Astrocyte of the cerebellum (primary cell): ENCODE data around the gene SMURF1.

Experiments used
- DNase-seq: peaks from one replicate; pipeline ENCODE4 v3.0.0-alpha.2; 2011; ENCODE audit warnings: low read depth
- H3K4me3 ChIP-seq: 2 replicates; pipeline ENCODE4 v1.5.1; 2011; ENCODE audit warnings: mild to moderate bottlenecking, low read depth, low read length, moderate library complexity
- in situ Hi-C: cut with HindIII; loops from 2 replicates; pipeline ENCODE4 v1.10.0; 2017; ENCODE audit warnings: low sequenced_read_pairs
- TF ChIP-seq, protein P1 (sequence below): IDR thresholded peaks from 2 replicates; pipeline ENCODE4 v1.5.1; 2012; ENCODE audit warnings: low read length, low read depth, moderate library complexity, mild to moderate bottlenecking; ENCODE audit errors: missing control alignments

The SMURF1 gene

GRCh38 chr7:99180067-99180650 lies 36.3 kb upstream of the SMURF1 start:
- TF ChIP-seq, protein P1, sequence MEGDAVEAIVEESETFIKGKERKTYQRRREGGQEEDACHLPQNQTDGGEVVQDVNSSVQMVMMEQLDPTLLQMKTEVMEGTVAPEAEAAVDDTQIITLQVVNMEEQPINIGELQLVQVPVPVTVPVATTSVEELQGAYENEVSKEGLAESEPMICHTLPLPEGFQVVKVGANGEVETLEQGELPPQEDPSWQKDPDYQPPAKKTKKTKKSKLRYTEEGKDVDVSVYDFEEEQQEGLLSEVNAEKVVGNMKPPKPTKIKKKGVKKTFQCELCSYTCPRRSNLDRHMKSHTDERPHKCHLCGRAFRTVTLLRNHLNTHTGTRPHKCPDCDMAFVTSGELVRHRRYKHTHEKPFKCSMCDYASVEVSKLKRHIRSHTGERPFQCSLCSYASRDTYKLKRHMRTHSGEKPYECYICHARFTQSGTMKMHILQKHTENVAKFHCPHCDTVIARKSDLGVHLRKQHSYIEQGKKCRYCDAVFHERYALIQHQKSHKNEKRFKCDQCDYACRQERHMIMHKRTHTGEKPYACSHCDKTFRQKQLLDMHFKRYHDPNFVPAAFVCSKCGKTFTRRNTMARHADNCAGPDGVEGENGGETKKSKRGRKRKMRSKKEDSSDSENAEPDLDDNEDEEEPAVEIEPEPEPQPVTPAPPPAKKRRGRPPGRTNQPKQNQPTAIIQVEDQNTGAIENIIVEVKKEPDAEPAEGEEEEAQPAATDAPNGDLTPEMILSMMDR, result no peak
- in situ Hi-C loops, result no loop called here
- H3K4me3 ChIP-seq, result no peak overlapping the region
- no peak for DNase-seq

DNA sequence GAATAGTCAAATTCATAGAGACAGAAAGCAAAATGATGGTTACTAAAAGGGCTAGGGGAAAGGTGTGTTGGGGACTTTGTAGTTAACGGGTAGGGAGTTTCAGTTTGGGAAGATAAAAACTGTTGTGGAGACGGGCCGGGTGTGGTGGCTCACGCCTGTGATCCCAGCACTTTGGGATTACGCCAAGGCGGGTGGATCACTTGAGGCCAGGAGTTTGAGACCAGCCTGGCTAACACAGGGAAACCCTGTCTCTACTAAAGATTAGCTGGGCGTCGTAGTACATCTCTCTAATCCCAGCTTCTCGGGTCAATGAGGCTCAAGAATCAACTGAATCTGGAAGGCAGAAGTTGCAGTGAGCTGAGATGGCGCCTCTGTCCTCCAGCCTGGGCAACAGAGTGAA lies 33.3 kb upstream of the SMURF1 start:
- H3K4me3 ChIP-seq, result no peak overlapping the region
- TF ChIP-seq, protein P1, result no peak
- no peak for DNase-seq
- in situ Hi-C loops, result no loop called here

- DNase-seq, result no peak
- in situ Hi-C loops, result loop anchor here (5.0 kb wide), 1 partner anchor 39 kb away; no protein-coding TSS in a partner anchor
- TF ChIP-seq, protein P1, result no peak
- H3K4me3 ChIP-seq, result no peak overlapping the region
Measured at GRCh38 chr7:99173787-99174186, 29.9 kb upstream of the SMURF1 start.

- DNase-seq, result no peak
- TF ChIP-seq, protein P1, result no peak
- in situ Hi-C loops, result loop anchor here (5.0 kb wide), 1 partner anchor 41 kb away; no protein-coding TSS in a partner anchor
- H3K4me3 ChIP-seq, result no peak overlapping the region
Measured at GRCh38 chr7:99171731-99172130, 27.8 kb upstream of the SMURF1 start.

- TF ChIP-seq, protein P1, result no peak
- H3K4me3 ChIP-seq, result no peak overlapping the region
- no peak for DNase-seq
- in situ Hi-C loops, result loop anchor here (5.0 kb wide), 1 partner anchor 42 kb away; no protein-coding TSS in a partner anchor
Measured at GRCh38 chr7:99170730-99171074, 26.8 kb upstream of the SMURF1 start.

GRCh38 chr7:99170065-99170729 lies 26.3 kb upstream of the SMURF1 start:
- DNase-seq, result no peak
- TF ChIP-seq, protein P1, result no peak
- H3K4me3 ChIP-seq, result no peak overlapping the region
- in situ Hi-C loops, result loop anchor here (5.0 kb wide), 1 partner anchor 42 kb away; no protein-coding TSS in a partner anchor
